Caco-2 (cell line): Measurements from ENCODE around the gene RIN3. TPM values are rescaled to one million over a fixed set of nuclear protein-coding genes. Genes with fewer than 3 reads are reported as not detected.

ENCODE experiments used
- BruUV-seq: library from RNA; stranded (reverse); fragments of 400-500 nt; replicated peaks from 2 replicates; lab custom pipeline; 2021; lab: Mats Ljungman, UMichigan
- CTCF ChIA-PET: fragments of 300-600 bp; sonication (Branson Sonifier 250); formaldehyde crosslinking; loops from one replicate; lab custom pipeline; 2022; ENCODE audit warnings: antibody characterized with exemption; lab: Charles Lee
- POLR2A ChIA-PET: fragments of 300-600 bp; sonication (Branson Sonifier 250); formaldehyde crosslinking; loops from one replicate; lab custom pipeline; 2022; ENCODE audit warnings: antibody characterized with exemption; lab: Charles Lee
- DNase-seq, 2 experiments: peaks; one replicate each; pipeline versions ENCODE4 v3.0.0 to v3.0.0-alpha.2; 2020 to 2022
- H3K27me3 ChIP-seq: replicated peaks from 2 replicates; pipeline ENCODE4 v1.6.0; 2011; ENCODE audit warnings: low read length; ENCODE audit not compliant: control insufficient read depth, insufficient read depth
- H3K36me3 ChIP-seq: 2 replicates; pipeline ENCODE4 v1.5.1; 2011; ENCODE audit warnings: low read length; ENCODE audit not compliant: control insufficient read depth, insufficient read depth
- H3K4me1 ChIP-seq: fragments of 250-450 bp; sonication (Bioruptor Pico); 2 replicates; pipeline ENCODE4 v1.5.1; 2020; ENCODE audit warnings: mild to moderate bottlenecking
- H3K4me3 ChIP-seq: 2 replicates; pipeline ENCODE4 v1.5.1; 2011; ENCODE audit warnings: low read depth, mild to moderate bottlenecking, control low read depth, low read length
- H3K9me3 ChIP-seq: fragments of 250-450 bp; sonication (Bioruptor Pico); 2 replicates; pipeline ENCODE4 v1.5.1; 2020; ENCODE audit warnings: mild to moderate bottlenecking, moderate library complexity
- H3K27ac Mint-ChIP-seq: one replicate; pipeline ENCODE4 v1.8.0; 2022; ENCODE audit warnings: mixed read lengths; ENCODE audit not compliant: unreplicated experiment
- H3K27me3 Mint-ChIP-seq: one replicate; pipeline ENCODE4 v1.8.0; 2022; ENCODE audit warnings: mixed read lengths; ENCODE audit not compliant: insufficient read depth, unreplicated experiment
- H3K36me3 Mint-ChIP-seq: one replicate; pipeline ENCODE4 v1.8.0; 2022; ENCODE audit warnings: mild to moderate bottlenecking, mixed read lengths; ENCODE audit not compliant: insufficient read depth, unreplicated experiment
- H3K4me1 Mint-ChIP-seq: one replicate; pipeline ENCODE4 v1.8.0; 2022; ENCODE audit warnings: low read depth, mixed read lengths; ENCODE audit not compliant: unreplicated experiment
- H3K4me3 Mint-ChIP-seq: one replicate; pipeline ENCODE4 v1.8.0; 2022; ENCODE audit warnings: mild to moderate bottlenecking, moderate library complexity, mixed read lengths; ENCODE audit not compliant: unreplicated experiment
- H3K9me3 Mint-ChIP-seq: one replicate; pipeline ENCODE4 v1.8.0; 2022; ENCODE audit warnings: mixed read lengths; ENCODE audit not compliant: unreplicated experiment
- intact Hi-C: fragments of 100-400 bp; cut with micrococcal nuclease; formaldehyde crosslinking; loops from one replicate; pipeline ENCODE4 v1.10.0; 2022; ENCODE audit not compliant: unreplicated experiment
- total RNA-seq: library from RNA; stranded (reverse); gene quantifications from 2 replicates; pipeline ENCODE4 v1.2.3, GENCODE V29; 2022
- TF ChIP-seq, protein P1 (sequence below), 2 experiments: fragments of 200-600 bp in 1 of 2; IDR thresholded peaks; 1 replicate in 1 of 2; 2 replicates in 1 of 2; pipeline versions ENCODE4 v1.5.1 to v1.8.0; 2011 to 2022; ENCODE audit warnings: antibody characterized with exemption in 1 of 2, control low read depth in 1 of 2, inconsistent platforms in 1 of 2, low read depth in 1 of 2, low read length in 1 of 2, mild to moderate bottlenecking in 1 of 2, moderate library complexity in 1 of 2; ENCODE audit not compliant: insufficient read depth in 1 of 2, severe bottlenecking in 1 of 2, unreplicated experiment in 1 of 2

The RIN3 gene
- total RNA-seq, 1 experiment from 2014 or later = 20.7 TPM

DNA sequence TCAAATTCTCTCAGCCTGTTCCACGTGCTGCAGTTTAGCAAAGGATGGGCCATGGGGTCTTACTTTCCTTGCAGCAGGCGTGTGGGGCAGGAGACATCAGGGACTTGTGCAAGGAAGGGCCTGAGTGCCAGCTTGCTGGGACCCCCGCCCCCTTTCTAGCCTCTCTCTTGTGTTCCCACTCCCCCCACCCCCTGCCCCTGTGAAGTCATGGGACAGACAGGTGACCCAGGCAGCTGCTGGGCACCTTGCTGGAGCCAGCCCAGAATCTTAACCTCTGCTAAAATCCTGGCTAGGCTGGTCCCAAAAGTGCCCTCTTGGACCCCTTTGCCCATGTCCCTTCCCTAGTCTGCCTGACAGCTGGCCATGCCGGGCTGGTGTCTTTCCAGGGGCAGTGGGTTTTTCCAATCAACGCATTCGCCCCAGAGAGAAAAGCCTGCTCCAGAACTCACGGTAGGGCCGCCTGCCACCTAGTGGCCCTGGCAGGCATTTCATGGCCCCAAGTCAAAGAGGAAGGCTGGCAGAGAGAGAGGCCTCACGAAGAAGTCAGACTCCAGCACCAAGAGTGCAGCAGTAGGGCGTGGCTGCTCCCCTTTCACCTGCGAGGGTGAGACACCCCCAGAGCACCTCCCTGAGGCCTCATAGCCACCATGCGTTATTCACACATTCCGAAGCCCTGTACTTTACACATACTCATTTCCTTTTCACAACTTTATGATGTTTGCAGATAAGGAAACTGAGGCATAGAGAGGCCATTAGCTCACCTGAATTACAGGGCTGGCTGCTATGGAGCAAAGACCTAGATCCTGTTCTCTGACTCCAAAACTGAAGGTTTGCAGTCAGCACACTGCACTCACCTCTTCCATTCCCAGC, 167.4 kb downstream of the RIN3 start:
- H3K4me1 ChIP-seq = no peaks in the 10 kb centered on the region
- no TSS peak for BruUV-seq
- Mint-ChIP-seq H3K36me3 (peaks cover 7% of the 10 kb centered on the region), H3K4me3 (no peak overlapping the region), H3K4me1 (no peaks in the 10 kb centered on the region), H3K9me3 (no peaks in the 10 kb centered on the region), H3K27me3 (no peaks in the 10 kb centered on the region), H3K27ac (no peak overlapping the region)
- H3K36me3 ChIP-seq = no peaks in the 10 kb centered on the region
- no peaks in the 10 kb centered on the region for H3K9me3 ChIP-seq
- TF ChIP-seq, protein P1, sequence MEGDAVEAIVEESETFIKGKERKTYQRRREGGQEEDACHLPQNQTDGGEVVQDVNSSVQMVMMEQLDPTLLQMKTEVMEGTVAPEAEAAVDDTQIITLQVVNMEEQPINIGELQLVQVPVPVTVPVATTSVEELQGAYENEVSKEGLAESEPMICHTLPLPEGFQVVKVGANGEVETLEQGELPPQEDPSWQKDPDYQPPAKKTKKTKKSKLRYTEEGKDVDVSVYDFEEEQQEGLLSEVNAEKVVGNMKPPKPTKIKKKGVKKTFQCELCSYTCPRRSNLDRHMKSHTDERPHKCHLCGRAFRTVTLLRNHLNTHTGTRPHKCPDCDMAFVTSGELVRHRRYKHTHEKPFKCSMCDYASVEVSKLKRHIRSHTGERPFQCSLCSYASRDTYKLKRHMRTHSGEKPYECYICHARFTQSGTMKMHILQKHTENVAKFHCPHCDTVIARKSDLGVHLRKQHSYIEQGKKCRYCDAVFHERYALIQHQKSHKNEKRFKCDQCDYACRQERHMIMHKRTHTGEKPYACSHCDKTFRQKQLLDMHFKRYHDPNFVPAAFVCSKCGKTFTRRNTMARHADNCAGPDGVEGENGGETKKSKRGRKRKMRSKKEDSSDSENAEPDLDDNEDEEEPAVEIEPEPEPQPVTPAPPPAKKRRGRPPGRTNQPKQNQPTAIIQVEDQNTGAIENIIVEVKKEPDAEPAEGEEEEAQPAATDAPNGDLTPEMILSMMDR (IDR thresholded peaks at IDR 0.05; ENCODE audit: insufficient read depth in 1 of 2, low read depth in 1 of 2, low read length in 1 of 2, severe bottlenecking in 1 of 2, unreplicated experiment in 1 of 2) = peak; percentile 90 to 93
- DNase-seq = peak; percentile 69 to 75
- H3K4me3 ChIP-seq = no peak overlapping the region
- CTCF ChIA-PET = no interaction called here
- no peaks in the 10 kb centered on the region; the same call in 1 of the 2 replicates for H3K27me3 ChIP-seq
- POLR2A ChIA-PET = interaction anchor here (0.5 kb wide), 1 partner anchor 559 kb away, joined by 4 read pairs; no protein-coding TSS in a partner anchor
- intact Hi-C loops = loop anchor here (1.0 kb wide), 1 partner anchor 92 kb away; no protein-coding TSS in a partner anchor

DNA sequence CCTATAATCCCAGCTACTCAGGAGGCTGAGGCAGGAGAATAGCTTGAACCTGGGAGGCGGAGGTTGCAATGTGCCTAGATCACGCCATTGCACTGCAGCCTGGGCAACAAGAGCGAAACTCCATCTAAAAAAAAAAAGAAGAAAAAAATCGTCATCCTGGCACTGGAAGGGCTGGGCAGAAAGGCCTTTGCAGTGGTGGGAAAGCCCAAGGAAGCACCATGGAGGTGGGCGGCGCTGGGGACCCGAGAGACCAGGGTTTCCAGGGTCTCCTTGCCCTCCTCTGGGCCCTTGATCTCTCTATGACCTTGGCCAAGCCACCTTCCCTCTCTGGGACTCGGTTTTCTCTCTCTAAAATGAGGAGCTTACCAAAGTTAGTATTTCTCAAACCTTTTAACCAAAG, 169.5 kb downstream of the RIN3 start:
- TF ChIP-seq, protein P1 (IDR thresholded peaks at IDR 0.05; ENCODE audit: insufficient read depth in 1 of 2, low read depth in 1 of 2, low read length in 1 of 2, severe bottlenecking in 1 of 2, unreplicated experiment in 1 of 2) = no peak
- Mint-ChIP-seq H3K36me3 (peaks cover 6% of the 10 kb centered on the region), H3K27me3 (no peaks in the 10 kb centered on the region), H3K27ac (no peak overlapping the region), H3K9me3 (no peaks in the 10 kb centered on the region), H3K4me3 (no peak overlapping the region), H3K4me1 (no peaks in the 10 kb centered on the region)
- POLR2A ChIA-PET = no interaction called here
- BruUV-seq = no TSS peak
- no peak for DNase-seq
- CTCF ChIA-PET = no interaction called here
- intact Hi-C loops = no loop called here
- H3K4me1 ChIP-seq = no peaks in the 10 kb centered on the region
- no peaks in the 10 kb centered on the region for H3K9me3 ChIP-seq
- H3K27me3 ChIP-seq = no peaks in the 10 kb centered on the region
- no peak overlapping the region for H3K4me3 ChIP-seq
- H3K36me3 ChIP-seq = no peaks in the 10 kb centered on the region

DNA sequence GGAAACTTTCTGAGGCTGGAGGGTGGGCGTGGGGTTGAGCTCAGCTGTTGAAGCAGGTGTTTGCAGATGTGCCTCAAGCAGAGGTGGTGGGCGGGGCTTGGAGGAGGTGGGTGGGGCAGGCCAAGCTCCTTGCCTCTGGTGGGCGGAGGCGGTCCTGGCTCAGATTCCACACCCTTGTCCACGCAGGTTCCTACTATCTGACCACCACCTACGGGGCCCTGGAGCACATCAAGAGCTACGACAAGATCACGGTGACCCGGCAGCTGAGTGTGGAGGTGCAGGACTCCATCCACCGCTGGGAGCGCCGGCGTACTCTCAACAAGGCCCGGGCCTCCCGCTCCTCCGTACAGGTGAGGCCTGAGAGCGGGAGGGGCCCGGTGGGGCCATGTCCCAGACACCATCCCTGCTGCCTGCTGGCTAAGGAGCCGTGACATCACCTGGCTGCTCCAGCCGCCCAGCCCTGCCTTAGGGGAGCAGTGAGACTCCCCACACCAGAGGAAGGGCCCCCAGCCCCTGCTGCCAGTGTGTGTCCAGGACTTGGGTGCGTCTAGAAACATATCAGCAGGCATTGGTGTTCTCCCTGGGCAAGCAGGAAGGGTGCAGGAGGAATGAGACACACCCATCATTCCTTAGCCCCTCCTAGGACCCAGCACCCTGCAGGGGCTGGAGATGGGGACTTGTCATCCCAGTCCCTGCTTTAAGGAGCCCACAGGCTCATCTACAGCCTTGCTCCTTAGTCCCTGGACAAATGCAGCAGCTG, 171.4 kb downstream of the RIN3 start:
- CTCF ChIA-PET = no interaction called here

More for the DNA sequence above, 171.4 kb downstream of the RIN3 start:
- Histone ChIP-seq H3K4me3 (no peak overlapping the region), H3K4me1 (no peaks in the 10 kb centered on the region), H3K9me3 (no peaks in the 10 kb centered on the region), H3K27me3 (no peaks in the 10 kb centered on the region), H3K36me3 (no peaks in the 10 kb centered on the region; the same call in 1 of the 2 replicates)
- no peaks in the 10 kb centered on the region for H3K9me3 Mint-ChIP-seq
- no peaks in the 10 kb centered on the region for H3K4me1 Mint-ChIP-seq
- H3K27ac Mint-ChIP-seq = no peak overlapping the region
- no TSS peak for BruUV-seq
- H3K4me3 Mint-ChIP-seq = no peak overlapping the region
- intact Hi-C loops = no loop called here
- POLR2A ChIA-PET = interaction anchor here (0.6 kb wide), 1 partner anchor 30 kb away, joined by 3 read pairs; no protein-coding TSS in a partner anchor
- TF ChIP-seq, protein P1 (IDR thresholded peaks at IDR 0.05; ENCODE audit: insufficient read depth in 1 of 2, low read depth in 1 of 2, low read length in 1 of 2, severe bottlenecking in 1 of 2, unreplicated experiment in 1 of 2) = no peak
- H3K27me3 Mint-ChIP-seq = no peaks in the 10 kb centered on the region
- H3K36me3 Mint-ChIP-seq = peaks cover 6% of the 10 kb centered on the region
- no peak for DNase-seq
